Gastroesophageal sphincter (tissue), 3 donors: ENCODE data around the gene CAMK1G.

Source experiments
- CTCF ChIP-seq, 4 experiments: fragments of 200-600 bp in 2 of 4; fragments of 450-650 bp in 2 of 4; sonication (generic) in 1 of 4; IDR thresholded peaks; one replicate each; pipeline ENCODE4 v1.5.1; 2017 to 2019; ENCODE audit warnings: antibody characterized with exemption in 4 of 4, mild to moderate bottlenecking in 2 of 4, moderate library complexity in 2 of 4
- POLR2A ChIP-seq, 2 donors: fragments of 450-650 bp; IDR thresholded peaks; one replicate each; pipeline ENCODE4 v1.6.1; 2017; ENCODE audit warnings: antibody characterized with exemption in 2 of 2, mild to moderate bottlenecking in 2 of 2, moderate library complexity in 1 of 2

GRCh38 chr1:209657918-209658317 lies 74.4 kb downstream of the CAMK1G start:
- TF ChIP-seq CTCF (IDR thresholded peaks at IDR 0.05) (no peak), POLR2A (IDR thresholded peaks at IDR 0.05) (no peak)
